Stimulated activated CD8-positive, alpha-beta memory T cell treated with anti-CD3 and anti-CD28 coated beads, Interleukin-2, amount 100 ng/mL, for 1 hour (primary cell): ENCODE data around the gene TBX15.
"Not testable (repeated sequence)": the region's sequence is repeated elsewhere in the genome, so short reads cannot be mapped to it uniquely, and the experiment has no call there.

Experiments used
- DNase-seq, 2 donors: peaks; one replicate each; pipeline ENCODE4 v3.0.0-alpha.2; 2020; ENCODE audit warnings: low read depth in 2 of 2

TBX15 gene

GRCh38 chr1:118926261-118926660, 61.9 kb downstream of the TBX15 start:
- DNase-seq = no peak

DNA sequence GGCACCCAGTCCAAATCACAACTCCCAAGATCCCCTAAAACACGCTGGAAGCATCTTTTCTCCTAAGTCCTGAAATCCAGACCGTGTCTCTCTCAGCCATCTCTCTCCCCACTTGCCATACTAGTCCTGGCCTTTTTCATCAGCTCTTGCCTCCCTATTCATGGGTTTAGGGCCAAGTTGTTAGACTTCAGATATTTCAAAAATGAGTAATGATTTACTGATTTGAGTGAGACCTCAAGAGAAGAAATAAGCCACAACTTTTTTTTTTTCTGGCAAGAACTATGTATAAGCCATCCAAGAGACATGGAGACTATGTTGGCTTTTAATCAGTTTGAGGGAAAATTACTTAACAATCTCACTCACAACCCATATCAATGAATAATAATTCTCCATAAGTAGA, 62.5 kb downstream of the TBX15 start:
- no peak for DNase-seq

DNA sequence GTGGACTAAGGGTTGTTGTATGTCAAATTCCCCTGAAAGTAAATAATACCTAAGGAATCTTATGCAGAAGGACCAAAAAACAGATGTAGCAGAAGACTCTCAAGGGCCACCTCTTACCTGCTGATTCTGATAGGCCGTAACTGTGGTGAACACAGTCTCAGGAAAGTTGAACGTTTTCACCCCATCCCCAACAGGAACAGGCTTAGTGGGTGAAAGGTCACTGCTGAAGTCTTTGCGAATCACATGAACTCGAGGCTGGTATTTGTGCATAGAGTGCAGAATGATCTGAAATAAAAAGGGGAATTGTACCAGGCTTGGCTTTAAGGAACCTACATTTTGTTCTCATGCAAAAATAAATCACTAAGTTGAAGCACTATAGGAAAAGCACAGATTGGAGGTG, 64.8 kb downstream of the TBX15 start:
- no peak for DNase-seq

DNA sequence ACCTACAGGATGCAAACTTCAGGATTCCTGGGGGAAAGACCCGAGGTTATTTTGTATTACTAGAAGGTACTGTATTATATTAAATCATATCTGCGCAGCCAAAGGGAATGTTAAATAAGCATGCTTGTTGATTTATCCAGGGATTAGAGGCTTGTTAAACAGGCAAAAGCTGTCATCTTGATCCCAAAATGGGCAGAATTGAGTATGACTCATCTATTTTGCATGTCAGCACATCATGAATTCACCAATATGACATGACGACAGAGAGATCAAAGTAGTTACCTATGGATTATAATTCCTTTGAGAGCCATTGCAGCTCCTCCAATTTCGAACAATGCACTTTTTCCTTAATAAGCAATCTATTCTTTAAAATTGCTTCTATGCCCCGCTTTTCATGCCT, 66.1 kb downstream of the TBX15 start:
- DNase-seq = no peak

GRCh38 chr1:118920124-118920717, 67.9 kb downstream of the TBX15 start:
- DNase-seq = no peak

DNA sequence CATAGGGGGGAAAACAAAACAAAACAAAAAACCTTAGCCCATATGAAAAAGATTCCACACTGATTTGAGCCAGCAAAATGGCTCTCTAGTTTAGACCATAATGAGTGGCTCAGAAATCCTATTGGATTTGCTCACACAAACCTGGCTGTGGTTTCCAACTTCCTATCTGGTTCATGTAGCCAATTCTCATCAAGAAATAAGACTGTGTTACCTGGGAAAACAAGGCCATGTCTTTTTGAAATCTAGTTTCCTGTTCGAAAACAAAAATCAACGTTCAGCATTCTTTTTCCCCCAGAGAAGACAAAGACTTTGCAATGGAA, 69.2 kb downstream of the TBX15 start:
- DNase-seq = no peak

DNA sequence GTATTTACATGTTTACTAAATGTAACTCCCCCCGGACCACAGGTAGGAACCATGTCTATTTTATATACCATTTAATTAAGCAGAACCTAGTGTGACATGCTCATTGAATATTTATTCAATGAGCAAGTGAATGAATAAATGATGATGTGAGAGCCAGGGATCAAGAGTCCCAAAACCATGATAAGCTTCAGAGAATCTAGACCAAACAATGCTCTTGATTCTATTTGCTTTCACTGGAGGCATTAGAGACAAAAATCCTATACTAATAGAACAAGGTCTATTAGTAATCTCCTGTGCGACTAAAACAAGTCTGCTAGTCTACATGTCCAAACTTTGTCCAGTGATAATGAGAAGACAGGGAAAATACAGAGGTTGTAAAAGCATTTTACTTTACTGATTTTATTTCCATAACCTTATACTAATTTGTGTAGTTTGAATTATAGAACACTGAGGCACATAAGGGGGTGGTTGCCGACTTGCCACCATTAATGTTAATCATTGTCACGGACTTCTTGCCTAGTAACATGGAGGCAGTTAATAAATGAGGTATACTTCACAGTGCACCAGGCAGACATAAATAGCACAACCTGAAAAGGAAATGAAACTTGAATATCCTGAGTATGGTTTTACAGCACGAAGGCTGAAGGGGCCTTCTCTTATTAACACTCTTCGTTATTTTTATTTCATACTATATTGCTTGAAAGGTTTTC, 69.8 kb downstream of the TBX15 start:
- DNase-seq = no peak

GRCh38 chr1:118916346-118916745, 71.8 kb downstream of the TBX15 start:
- DNase-seq = not testable (repeated sequence)

DNA sequence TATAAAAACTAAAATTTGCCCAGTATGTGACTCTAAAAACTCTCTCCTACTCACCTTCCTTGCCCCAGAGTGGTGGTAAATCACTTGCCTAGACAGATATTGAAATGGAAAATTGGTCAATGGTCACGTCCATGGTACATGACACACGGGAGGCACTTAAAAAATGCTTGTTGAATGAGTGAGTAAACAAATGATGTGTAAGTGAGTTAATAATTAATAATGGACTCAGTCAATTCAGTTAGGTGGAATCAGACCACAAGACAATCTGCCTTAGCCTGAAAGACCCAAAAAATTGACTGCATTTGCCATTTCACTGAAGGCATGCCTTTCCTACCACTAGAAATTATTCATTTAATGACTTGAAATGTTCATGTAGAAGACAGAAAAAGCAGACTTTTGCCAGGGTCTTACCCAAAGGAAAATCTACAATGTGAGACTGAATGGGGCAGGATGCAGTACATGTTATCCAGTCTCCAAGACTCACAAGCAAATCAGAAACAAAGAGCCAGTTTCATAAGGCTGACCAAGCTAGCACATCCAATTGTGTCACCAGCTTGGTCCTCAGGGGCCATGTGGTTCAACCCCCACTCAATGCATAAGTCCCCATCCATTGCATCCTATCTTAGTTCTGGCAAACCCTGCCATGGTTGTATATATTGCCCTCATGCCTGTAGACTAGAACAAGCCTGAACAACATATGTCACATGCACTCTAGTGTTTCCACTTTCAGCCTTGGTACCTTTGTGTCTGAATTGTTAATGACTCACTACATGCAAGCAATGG, 73.6 kb downstream of the TBX15 start:
- no peak for DNase-seq

- no peak for DNase-seq
These were observed 74.3 kb downstream of the TBX15 start for GRCh38 chr1:118913818-118914217.

DNA sequence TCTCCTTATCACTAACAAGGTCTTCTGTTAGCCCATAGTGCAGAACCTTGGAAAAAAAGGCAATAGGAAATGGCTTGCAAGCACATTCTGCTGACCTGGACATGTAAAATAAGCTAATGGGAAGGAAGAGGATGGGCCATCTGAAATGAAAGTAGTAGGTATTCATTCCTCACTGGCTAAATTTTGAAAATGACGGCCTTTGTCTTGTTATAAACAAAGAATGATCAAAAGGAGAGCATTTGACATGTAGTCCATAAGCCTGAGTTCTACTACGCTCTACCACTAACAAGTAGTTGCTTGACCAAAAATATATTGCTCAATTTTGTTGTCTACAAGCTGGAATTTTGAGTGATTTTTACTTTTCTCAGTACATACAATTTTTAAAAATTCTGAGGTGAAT, 75.6 kb downstream of the TBX15 start:
- DNase-seq = no peak

DNA sequence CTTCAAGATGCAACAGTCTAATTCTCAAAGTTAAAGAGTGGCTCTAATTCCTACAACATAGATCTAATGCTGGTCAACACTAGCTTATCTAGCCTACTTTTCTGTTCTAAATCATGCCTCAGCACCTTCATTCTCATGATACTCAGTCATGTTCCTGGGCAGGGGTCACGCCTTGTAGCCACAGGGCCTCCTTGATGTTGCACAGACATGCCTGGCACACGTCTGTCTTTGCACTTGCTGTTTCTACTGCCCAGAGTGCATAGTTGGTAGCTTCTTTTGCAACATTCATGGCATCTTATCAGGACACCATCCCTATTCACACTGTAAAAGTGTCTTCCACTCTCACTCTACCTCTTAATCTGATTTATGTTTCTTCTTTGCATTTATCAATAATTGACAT, 76.6 kb downstream of the TBX15 start:
- DNase-seq = no peak

DNA sequence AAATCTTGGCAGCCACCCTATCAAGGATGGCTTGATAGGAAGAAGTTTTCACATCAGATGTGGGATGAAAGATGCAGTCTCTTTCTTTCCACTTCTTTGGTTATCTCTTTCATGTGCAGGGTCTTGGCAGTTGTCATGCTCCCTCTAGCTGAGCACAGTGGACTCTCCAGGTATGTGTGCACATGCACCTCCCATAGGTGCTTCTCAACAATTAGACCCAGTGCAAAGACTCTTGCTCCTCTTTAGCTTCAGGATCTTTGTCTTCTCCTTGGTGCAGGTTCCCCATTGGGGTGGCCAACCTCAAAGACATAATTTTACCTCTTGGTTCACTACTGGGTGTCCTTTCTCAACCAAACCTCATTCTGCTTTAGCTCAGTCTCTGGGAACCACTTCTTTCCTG, 80.7 kb downstream of the TBX15 start:
- DNase-seq = no peak

DNA sequence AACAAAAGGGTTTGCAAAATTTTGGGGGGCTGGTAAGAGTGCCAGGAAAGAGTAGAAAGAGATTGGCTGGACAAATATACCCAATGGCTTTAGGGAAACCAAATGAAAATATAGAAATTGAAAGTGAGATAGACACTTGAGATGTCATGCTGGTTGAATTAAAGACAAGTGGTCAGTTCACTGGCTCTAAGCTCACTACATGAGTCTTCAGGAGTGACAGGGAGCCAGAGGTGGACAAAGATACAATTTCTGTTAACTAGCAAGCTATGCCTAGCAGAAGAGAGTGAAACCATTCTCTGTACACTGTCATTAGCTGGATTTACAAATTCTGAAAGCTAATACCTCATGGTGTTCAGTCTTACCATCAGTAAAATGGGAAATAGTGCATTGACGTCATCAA, 82.5 kb downstream of the TBX15 start:
- DNase-seq = no peak

DNA sequence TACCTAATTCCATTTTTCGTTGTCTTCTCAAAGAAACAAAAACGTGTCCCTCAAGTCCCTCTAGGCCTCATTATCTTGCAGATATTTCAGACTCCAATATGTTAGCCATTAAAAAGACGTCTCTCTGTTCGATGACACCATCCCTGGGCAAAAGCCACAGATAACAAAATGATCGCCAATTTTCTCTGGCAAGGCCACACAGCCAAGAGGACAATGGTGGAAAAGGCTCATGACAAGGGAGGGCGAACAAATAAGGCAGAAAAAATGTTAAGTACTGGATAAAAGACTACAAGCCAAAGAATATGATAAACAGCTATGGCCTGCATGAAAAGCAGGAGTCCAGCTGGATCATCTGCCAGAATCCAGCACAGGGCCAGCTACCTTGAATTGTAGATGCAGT, 82.9 kb downstream of the TBX15 start:
- no peak for DNase-seq

GRCh38 chr1:118902711-118903191, 85.4 kb downstream of the TBX15 start:
- DNase-seq = no peak

- DNase-seq = no peak
These were observed 85.8 kb downstream of the TBX15 start for GRCh38 chr1:118902299-118902698.

GRCh38 chr1:118900643-118901440, 87.3 kb downstream of the TBX15 start:
- no peak for DNase-seq

- DNase-seq = no peak
These were observed 88.8 kb downstream of the TBX15 start for GRCh38 chr1:118899340-118899739.

GRCh38 chr1:118898712-118899111, 89.4 kb downstream of the TBX15 start:
- no peak for DNase-seq

DNA sequence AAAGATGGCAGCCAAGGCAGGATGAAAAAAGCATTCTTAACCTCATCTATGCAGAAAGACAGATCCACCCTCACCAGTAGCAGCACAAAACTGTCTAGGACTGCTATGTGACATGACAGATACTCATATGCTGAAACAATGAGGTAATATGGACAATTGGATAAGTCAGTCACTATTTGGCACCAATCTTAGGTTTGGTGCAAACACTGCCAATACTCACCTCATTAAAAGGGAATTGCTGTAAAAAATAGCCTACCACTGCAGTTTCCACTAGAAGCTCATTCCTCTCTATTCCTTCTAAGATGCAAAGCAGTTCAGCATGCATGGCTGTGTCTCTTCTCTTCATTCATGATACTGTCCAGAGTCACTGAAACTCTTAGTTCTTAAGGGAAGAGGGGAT, 91.7 kb downstream of the TBX15 start:
- DNase-seq = no peak

- no peak for DNase-seq
These were observed 93.3 kb downstream of the TBX15 start for GRCh38 chr1:118894836-118895235.
